A673 (cell line): ENCODE measurements around the gene SPTBN4.
"Not testable (repeated sequence)": the region's sequence is repeated elsewhere in the genome, so short reads cannot be mapped to it uniquely, and the experiment has no call there.

Experiments used
- EZH2 ChIP-seq: fragments of 200-600 bp; sonication (generic); IDR thresholded peaks from 2 replicates; pipeline ENCODE4 v1.6.1; 2017; ENCODE audit warnings: borderline replicate concordance, low read depth, mild to moderate bottlenecking, mixed read lengths, antibody characterized with exemption, low read length; ENCODE audit not compliant: poor library complexity, severe bottlenecking
- TF ChIP-seq, protein P1 (sequence below): fragments of 300-800, 200-600 bp; sonication (generic); conservative IDR thresholded peaks from 2 replicates; pipeline ENCODE4 v1.5.1; 2017; ENCODE audit warnings: low read depth, mild to moderate bottlenecking, antibody characterized with exemption, low read length, moderate library complexity, mixed read lengths

DNA sequence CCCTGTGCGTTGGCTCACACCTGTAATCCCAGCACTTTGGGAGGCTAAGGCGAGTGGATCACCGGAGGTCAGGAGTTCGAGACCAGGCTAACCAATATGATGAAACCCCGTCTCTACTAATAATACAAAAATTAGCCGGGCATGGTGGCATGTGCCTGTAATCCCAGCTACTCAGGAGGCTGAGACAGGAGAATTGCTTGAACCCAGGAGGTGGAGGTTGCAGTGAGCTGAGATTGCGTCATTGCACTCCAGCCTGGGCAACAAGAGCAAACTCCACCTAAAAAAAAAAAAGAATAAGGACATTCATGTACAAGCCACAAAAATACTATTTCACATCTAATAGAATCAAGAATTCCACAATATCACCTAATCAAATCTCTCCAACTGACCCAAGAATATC lies 38.6 kb upstream of the SPTBN4 start:
- TF ChIP-seq, protein P1, sequence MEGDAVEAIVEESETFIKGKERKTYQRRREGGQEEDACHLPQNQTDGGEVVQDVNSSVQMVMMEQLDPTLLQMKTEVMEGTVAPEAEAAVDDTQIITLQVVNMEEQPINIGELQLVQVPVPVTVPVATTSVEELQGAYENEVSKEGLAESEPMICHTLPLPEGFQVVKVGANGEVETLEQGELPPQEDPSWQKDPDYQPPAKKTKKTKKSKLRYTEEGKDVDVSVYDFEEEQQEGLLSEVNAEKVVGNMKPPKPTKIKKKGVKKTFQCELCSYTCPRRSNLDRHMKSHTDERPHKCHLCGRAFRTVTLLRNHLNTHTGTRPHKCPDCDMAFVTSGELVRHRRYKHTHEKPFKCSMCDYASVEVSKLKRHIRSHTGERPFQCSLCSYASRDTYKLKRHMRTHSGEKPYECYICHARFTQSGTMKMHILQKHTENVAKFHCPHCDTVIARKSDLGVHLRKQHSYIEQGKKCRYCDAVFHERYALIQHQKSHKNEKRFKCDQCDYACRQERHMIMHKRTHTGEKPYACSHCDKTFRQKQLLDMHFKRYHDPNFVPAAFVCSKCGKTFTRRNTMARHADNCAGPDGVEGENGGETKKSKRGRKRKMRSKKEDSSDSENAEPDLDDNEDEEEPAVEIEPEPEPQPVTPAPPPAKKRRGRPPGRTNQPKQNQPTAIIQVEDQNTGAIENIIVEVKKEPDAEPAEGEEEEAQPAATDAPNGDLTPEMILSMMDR = not testable (repeated sequence)
- not testable (repeated sequence) for TF ChIP-seq EZH2
